Progenitor cell of endocrine pancreas (in vitro differentiated cells): ENCODE data around the gene CHAT. TPM values are rescaled to one million over a fixed set of nuclear protein-coding genes. Genes with fewer than 3 reads are reported as not detected.

Source experiments
- DNase-seq: peaks from one replicate; pipeline ENCODE4 v3.0.0; 2021; ENCODE audit warnings: low spot score; ENCODE audit not compliant: unreplicated experiment
- H3K27ac Mint-ChIP-seq: 2 replicates; pipeline ENCODE4 v1.8.0; 2021; ENCODE audit warnings: mild to moderate bottlenecking, moderate library complexity, mixed read lengths
- H3K27me3 Mint-ChIP-seq: 2 replicates; pipeline ENCODE4 v1.8.0; 2021; ENCODE audit warnings: mixed read lengths
- H3K36me3 Mint-ChIP-seq: 2 replicates; pipeline ENCODE4 v1.8.0; 2022; ENCODE audit warnings: mixed read lengths; ENCODE audit not compliant: insufficient read depth
- H3K4me1 Mint-ChIP-seq: 2 replicates; pipeline ENCODE4 v1.8.0; 2021; ENCODE audit warnings: low read depth, mixed read lengths
- H3K4me3 Mint-ChIP-seq: 2 replicates; pipeline ENCODE4 v1.8.0; 2021; ENCODE audit warnings: low read depth, mild to moderate bottlenecking, moderate library complexity, mixed read lengths
- H3K9me3 Mint-ChIP-seq: 2 replicates; pipeline ENCODE4 v1.8.0; 2021; ENCODE audit warnings: low read depth, mixed read lengths
- CTCF ChIP-seq: fragments of 200-600 bp; sonication (generic); IDR thresholded peaks from one replicate; pipeline ENCODE4 v1.5.0; 2021; ENCODE audit warnings: antibody characterized with exemption, mild to moderate bottlenecking; ENCODE audit not compliant: unreplicated experiment
- total RNA-seq: library from RNA; stranded (reverse); gene quantifications from 2 replicates; pipeline ENCODE4 v1.2.1, GENCODE V29; 2021

CHAT gene
- total RNA-seq, 1 donor from 2014 or later: not detected

DNA sequence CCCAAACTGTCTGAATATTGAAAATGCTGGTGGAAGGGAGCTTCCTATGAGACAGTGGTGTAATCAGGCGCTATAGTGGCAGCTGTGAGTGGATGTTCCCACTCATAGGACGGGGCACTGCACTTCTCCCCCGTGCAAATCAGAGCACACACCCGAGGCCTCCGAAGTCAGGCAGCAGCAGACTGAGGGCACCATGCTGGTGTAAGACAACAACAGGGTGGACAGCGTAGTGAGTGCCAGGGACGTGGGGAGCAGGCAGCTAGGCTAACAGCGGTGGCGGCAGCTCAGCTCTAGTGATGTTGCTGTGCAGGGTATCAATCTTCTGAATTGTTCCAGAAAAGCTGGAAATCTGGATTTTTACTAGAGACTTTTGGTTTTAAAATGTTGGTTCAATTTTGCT is 84.8 kb downstream of the CHAT start:
- TF ChIP-seq CTCF: no peak
- no peak overlapping the region for H3K4me3 Mint-ChIP-seq
- no peak for DNase-seq
- H3K4me1 Mint-ChIP-seq: peaks cover 1% of the 10 kb centered on the region
- peaks cover 24% of the 10 kb centered on the region for H3K27me3 Mint-ChIP-seq
- no peaks in the 10 kb centered on the region for H3K36me3 Mint-ChIP-seq
- H3K27ac Mint-ChIP-seq: no peak overlapping the region
- no peaks in the 10 kb centered on the region for H3K9me3 Mint-ChIP-seq

DNA sequence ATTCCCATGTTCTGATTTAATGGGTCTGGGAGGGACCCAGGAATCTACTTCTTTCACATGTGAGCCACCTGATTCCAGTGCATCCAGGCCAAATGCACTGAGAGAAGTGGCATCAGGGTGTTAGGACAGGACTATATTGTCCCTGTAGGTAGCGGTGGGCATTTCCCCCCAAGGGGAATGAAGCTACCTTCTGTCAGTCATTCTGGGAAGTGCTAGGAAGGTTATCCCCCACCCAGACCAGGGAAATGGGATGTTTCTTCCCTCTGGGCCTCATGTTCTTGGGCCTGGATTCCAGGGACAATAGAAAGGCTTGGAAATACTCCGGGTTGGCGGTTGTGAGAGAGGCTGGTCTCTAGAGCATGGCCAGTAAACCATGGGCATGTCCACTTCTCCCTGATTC is 86.4 kb downstream of the CHAT start:
- Mint-ChIP-seq H3K27ac (no peak overlapping the region), H3K4me3 (no peak overlapping the region)

GRCh38 chr10:49700997-49701396 is 87.2 kb downstream of the CHAT start:
- Mint-ChIP-seq H3K9me3 (peaks cover 6% of the 10 kb centered on the region), H3K36me3 (no peaks in the 10 kb centered on the region), H3K4me1 (peaks cover 1% of the 10 kb centered on the region), H3K4me3 (no peak overlapping the region), H3K27me3 (peaks cover 18% of the 10 kb centered on the region), H3K27ac (no peak overlapping the region)
- no peak for DNase-seq
- TF ChIP-seq CTCF: no peak

More for the DNA sequence above, 86.4 kb downstream of the CHAT start:
- H3K36me3 Mint-ChIP-seq: no peaks in the 10 kb centered on the region
- H3K27me3 Mint-ChIP-seq: peaks cover 20% of the 10 kb centered on the region
- no peak for DNase-seq
- H3K9me3 Mint-ChIP-seq: peaks cover 3% of the 10 kb centered on the region
- no peak for TF ChIP-seq CTCF
- peaks cover 1% of the 10 kb centered on the region for H3K4me1 Mint-ChIP-seq

DNA sequence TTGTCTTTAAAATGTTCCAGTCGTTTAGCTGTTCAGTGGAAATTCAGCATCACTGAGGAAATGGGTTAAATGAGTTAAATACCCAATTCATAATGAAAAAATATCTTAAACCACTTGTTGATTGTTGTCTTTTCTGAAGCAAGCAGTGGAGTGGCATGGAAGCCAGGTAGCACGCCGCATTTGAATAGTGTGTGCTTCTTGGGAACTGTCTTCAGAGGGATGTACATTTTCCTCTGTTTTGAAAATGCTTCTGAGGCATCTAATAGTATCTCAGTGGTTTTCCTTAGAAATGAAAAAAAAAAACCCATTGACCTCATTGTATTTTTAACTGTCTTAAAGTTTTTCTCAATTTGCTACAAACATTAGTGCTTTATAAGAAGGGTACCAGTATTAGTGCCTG is 93.7 kb downstream of the CHAT start:
- Mint-ChIP-seq H3K9me3 (peaks cover 6% of the 10 kb centered on the region), H3K36me3 (no peaks in the 10 kb centered on the region), H3K4me3 (no peak overlapping the region), H3K4me1 (no peaks in the 10 kb centered on the region), H3K27me3 (peaks cover 22% of the 10 kb centered on the region), H3K27ac (no peak overlapping the region)
- no peak for TF ChIP-seq CTCF
- no peak for DNase-seq

DNA sequence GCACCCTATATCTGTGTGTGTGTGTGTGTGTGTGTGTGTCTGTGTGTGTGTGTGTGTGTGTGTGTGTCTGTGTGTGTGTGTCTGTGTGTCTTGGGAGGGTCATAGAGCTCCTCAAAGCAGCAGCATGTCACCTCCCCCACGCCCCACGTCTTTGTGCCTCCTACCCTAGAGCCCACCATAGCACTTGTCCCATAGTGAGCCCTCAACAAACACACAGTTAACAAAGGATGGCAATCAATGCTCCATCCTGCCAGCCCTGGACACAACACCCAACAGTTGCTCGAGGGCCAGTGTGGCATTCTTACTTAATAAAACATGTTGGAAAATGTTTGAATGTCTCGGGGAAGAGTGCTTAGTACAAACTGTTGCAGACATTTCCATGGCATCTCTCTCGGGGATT is 96.1 kb downstream of the CHAT start:
- H3K4me1 Mint-ChIP-seq: no peaks in the 10 kb centered on the region
- no peak for TF ChIP-seq CTCF
- no peak overlapping the region for H3K27ac Mint-ChIP-seq
- no peaks in the 10 kb centered on the region for H3K36me3 Mint-ChIP-seq
- peaks cover 12% of the 10 kb centered on the region for H3K27me3 Mint-ChIP-seq
- no peak overlapping the region for H3K4me3 Mint-ChIP-seq
- peaks cover 8% of the 10 kb centered on the region for H3K9me3 Mint-ChIP-seq
- DNase-seq: no peak
